Measurements from ENCODE around the gene EEF1AKMT2. TPM values are rescaled to one million over a fixed set of nuclear protein-coding genes. Genes with fewer than 3 reads are reported as not detected.
A peak's percentile ranks its signal among the peaks of the same experiment; 100 is the strongest.

EEF1AKMT2 gene
- 20.3 and 20.6 TPM in 2 replicates for total RNA-seq

DNA sequence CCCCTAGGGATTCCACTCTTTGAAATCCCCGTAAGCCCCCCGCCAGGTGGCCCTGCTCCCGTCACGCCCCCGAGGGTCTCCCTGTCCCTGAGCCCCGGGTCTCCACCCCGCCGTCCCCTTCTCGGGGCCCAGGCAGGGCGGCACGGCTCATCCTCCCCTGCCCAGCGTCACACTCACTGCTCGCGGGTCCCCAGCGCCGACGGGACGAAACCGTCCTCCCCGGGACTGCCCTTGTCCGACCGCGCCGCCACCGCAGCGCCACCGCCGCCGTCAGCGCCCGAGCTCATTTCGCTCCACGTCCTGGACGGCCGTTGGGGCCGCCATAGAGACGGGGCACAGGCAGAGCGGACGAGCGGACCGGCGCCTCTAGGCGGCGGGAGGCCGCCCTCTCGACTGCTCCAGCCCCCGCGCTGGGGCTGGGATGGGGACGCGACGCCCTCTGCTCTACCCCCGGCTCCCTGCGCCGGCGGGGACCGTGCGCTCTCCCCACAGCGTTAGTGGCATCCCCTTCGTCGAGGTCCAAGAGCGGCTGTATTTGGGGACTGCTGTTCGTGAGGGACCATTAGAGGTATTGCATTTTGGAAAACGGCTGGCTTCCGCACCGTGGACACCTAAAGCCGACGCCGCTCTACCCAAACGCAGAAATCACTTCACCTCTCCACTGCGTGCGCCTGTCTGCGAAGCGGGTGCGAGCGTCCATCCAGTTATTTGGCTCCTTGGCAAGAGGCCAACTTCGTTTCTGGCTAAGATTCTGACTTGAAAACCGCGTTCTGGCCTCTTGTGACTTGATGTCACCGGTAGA is at the start of gene EEF1AKMT2:
EEF1AKMT2 (minus strand) TSS at position 341 of the 802 bp plus-strand sequence; CDS start at position 287, 54 bp downstream.
- Histone ChIP-seq H3K9me3 (ENCODE audit: low read depth, low read length) (no peaks in the 10 kb centered on the region), H3K36me3 (ENCODE audit: insufficient read depth, low read length) (peaks cover 14% of the 10 kb centered on the region), H3K4me3 (ENCODE audit: insufficient read depth, low read length) (peak within 1 kb of the TSS; percentile 99), H3K27me3 (ENCODE audit: insufficient read depth, low read length) (no peaks in the 10 kb centered on the region), H4K20me1 (ENCODE audit: insufficient read depth, low read length) (no peaks in the 10 kb centered on the region), H3K4me2 (ENCODE audit: insufficient read depth, low read length) (peak within 1 kb of the TSS; percentile 100), H2AFZ (ENCODE audit: low read length) (peak within 1 kb of the TSS; percentile 100), H3K79me2 (ENCODE audit: insufficient read depth, low read length) (peaks cover 40% of the 10 kb centered on the region), H3K27ac (ENCODE audit: low read depth, low read length) (peak within 1 kb of the TSS; percentile 85), H3K4me1 (ENCODE audit: insufficient read depth, low read length) (peaks cover 4% of the 10 kb centered on the region)
- peak; percentile 98 for DNase-seq (ENCODE audit: insufficient read length, low spot score, missing footprints)
- TF ChIP-seq, protein P1, sequence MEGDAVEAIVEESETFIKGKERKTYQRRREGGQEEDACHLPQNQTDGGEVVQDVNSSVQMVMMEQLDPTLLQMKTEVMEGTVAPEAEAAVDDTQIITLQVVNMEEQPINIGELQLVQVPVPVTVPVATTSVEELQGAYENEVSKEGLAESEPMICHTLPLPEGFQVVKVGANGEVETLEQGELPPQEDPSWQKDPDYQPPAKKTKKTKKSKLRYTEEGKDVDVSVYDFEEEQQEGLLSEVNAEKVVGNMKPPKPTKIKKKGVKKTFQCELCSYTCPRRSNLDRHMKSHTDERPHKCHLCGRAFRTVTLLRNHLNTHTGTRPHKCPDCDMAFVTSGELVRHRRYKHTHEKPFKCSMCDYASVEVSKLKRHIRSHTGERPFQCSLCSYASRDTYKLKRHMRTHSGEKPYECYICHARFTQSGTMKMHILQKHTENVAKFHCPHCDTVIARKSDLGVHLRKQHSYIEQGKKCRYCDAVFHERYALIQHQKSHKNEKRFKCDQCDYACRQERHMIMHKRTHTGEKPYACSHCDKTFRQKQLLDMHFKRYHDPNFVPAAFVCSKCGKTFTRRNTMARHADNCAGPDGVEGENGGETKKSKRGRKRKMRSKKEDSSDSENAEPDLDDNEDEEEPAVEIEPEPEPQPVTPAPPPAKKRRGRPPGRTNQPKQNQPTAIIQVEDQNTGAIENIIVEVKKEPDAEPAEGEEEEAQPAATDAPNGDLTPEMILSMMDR (IDR thresholded peaks at IDR 0.05; ENCODE audit: extremely low read depth, low read depth, low read length) = no peak

DNA sequence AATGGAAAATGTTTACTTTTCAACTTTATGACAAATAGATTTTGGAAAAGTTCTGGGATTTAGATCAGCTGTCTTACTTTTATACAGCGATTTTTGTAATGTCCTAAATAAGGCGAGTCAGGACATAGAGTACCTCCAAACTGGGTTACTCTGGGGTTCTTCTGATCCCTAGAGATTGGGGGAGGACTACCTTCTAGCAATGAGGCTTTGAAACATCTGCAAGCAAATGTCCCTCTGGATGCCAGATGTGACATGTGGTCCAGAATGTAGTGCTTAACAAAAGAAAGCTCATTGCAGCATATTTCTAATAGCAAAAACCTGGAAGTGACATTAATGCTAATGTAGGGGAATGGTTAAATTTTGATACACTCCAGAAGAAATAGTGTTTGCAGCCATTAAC is 46.0 kb upstream of the EEF1AKMT2 start:
- TF ChIP-seq, protein P1 (IDR thresholded peaks at IDR 0.05; ENCODE audit: extremely low read depth, low read depth, low read length) = no peak
- Histone ChIP-seq H3K27me3 (ENCODE audit: insufficient read depth, low read length) (no peaks in the 10 kb centered on the region), H3K36me3 (ENCODE audit: insufficient read depth, low read length) (peaks cover 27% of the 10 kb centered on the region), H3K4me2 (ENCODE audit: insufficient read depth, low read length) (no peak overlapping the region), H3K4me3 (ENCODE audit: insufficient read depth, low read length) (no peak overlapping the region), H4K20me1 (ENCODE audit: insufficient read depth, low read length) (no peaks in the 10 kb centered on the region), H3K27ac (ENCODE audit: low read depth, low read length) (no peak overlapping the region), H3K4me1 (ENCODE audit: insufficient read depth, low read length) (no peaks in the 10 kb centered on the region), H3K9me3 (ENCODE audit: low read depth, low read length) (no peaks in the 10 kb centered on the region), H3K79me2 (ENCODE audit: insufficient read depth, low read length) (no peaks in the 10 kb centered on the region), H2AFZ (ENCODE audit: low read length) (no peak overlapping the region)
- no peak for DNase-seq (ENCODE audit: insufficient read length, low spot score, missing footprints)

DNA sequence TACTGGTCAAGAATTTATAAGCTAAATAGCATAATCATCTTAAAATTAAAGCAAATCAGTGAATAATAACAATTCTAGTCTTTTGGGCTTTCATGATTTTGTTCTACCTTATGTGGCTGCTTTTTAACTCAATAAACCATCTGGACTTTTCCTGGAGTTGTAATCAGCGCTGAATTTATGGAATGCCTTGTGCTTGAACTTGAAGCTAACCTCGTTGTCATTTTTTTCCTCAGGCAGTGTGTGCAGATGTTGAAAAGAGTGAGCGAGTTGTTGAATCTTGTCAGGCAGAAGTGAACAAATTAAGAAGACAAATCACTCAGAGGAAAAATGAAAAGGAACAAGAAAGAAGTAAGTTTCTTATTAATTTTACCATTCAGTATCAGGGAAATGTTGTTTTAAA is 39.4 kb upstream of the EEF1AKMT2 start:
- Histone ChIP-seq H4K20me1 (ENCODE audit: insufficient read depth, low read length) (no peaks in the 10 kb centered on the region), H3K36me3 (ENCODE audit: insufficient read depth, low read length) (peaks cover 76% of the 10 kb centered on the region), H3K9me3 (ENCODE audit: low read depth, low read length) (no peaks in the 10 kb centered on the region), H3K4me2 (ENCODE audit: insufficient read depth, low read length) (no peak overlapping the region), H3K79me2 (ENCODE audit: insufficient read depth, low read length) (no peaks in the 10 kb centered on the region), H3K4me1 (ENCODE audit: insufficient read depth, low read length) (no peaks in the 10 kb centered on the region), H2AFZ (ENCODE audit: low read length) (no peak overlapping the region), H3K27ac (ENCODE audit: low read depth, low read length) (no peak overlapping the region), H3K27me3 (ENCODE audit: insufficient read depth, low read length) (no peaks in the 10 kb centered on the region), H3K4me3 (ENCODE audit: insufficient read depth, low read length) (no peak overlapping the region)
- TF ChIP-seq, protein P1 (IDR thresholded peaks at IDR 0.05; ENCODE audit: extremely low read depth, low read depth, low read length) = no peak
- DNase-seq (ENCODE audit: insufficient read length, low spot score, missing footprints) = no peak

DNA sequence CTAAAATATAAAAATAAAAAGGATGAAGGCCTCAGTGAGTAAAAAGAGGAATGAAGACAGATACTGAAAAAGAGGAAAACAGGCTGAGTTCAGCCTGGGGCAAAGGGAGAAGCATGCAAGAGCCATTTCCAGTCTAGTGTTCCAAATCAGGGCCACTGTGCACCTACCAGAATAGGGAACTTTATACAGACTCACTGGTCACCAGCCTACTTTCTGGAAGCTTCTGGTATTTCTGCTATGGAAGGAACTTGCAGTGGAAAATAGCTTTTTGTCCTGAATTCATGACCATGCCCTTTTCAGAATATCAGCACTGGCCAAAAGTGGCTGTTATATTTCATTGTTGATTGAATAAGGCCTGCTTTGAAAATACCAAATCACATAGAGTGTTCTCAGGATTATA is 38.8 kb upstream of the EEF1AKMT2 start:
- TF ChIP-seq, protein P1 (IDR thresholded peaks at IDR 0.05; ENCODE audit: extremely low read depth, low read depth, low read length) = no peak
- no peak for DNase-seq (ENCODE audit: insufficient read length, low spot score, missing footprints)
- H3K27ac ChIP-seq (ENCODE audit: low read depth, low read length) = no peak overlapping the region
- H3K4me3 ChIP-seq (ENCODE audit: insufficient read depth, low read length) = no peak overlapping the region
- no peaks in the 10 kb centered on the region for H3K27me3 ChIP-seq (ENCODE audit: insufficient read depth, low read length)
- H4K20me1 ChIP-seq (ENCODE audit: insufficient read depth, low read length) = no peaks in the 10 kb centered on the region
- no peaks in the 10 kb centered on the region for H3K9me3 ChIP-seq (ENCODE audit: low read depth, low read length)
- H3K79me2 ChIP-seq (ENCODE audit: insufficient read depth, low read length) = no peaks in the 10 kb centered on the region
- H3K36me3 ChIP-seq (ENCODE audit: insufficient read depth, low read length) = peaks cover 71% of the 10 kb centered on the region
- no peaks in the 10 kb centered on the region for H3K4me1 ChIP-seq (ENCODE audit: insufficient read depth, low read length)
- H2AFZ ChIP-seq (ENCODE audit: low read length) = no peak overlapping the region
- no peak overlapping the region for H3K4me2 ChIP-seq (ENCODE audit: insufficient read depth, low read length)

Data from osteoblast (primary cell).